Measurements from ENCODE around the gene SH3GLB1. TPM values are rescaled to one million over a fixed set of nuclear protein-coding genes. Genes with fewer than 3 reads are reported as not detected.
"Not testable (repeated sequence)": the region's sequence is repeated elsewhere in the genome, so short reads cannot be mapped to it uniquely, and the experiment has no call there.

Gene SH3GLB1
- total RNA-seq, 1 donor: 85.3 TPM

DNA sequence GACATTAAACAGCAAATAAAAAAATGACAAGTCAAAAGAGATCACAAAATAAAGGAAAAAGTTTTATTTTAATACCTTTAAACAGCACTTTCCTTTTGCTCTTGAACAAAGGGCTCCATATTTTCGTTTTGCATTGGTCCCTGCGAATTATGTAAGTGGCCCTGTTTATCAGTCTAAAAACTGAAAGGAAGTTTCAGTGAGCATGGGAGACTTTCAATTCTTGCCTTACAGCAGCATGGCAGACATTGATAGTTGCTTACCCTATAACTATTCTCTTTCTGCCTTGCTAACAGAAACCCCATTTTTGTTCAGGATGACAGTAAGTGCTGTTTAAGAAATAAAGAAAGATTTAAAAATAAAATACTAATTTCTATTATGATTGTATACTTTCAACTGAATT, 5.2 kb upstream of the SH3GLB1 start:
- no peak overlapping the region for H3K4me3 ChIP-seq (ENCODE audit: low read depth, low read length)
- TF ChIP-seq, protein P1, sequence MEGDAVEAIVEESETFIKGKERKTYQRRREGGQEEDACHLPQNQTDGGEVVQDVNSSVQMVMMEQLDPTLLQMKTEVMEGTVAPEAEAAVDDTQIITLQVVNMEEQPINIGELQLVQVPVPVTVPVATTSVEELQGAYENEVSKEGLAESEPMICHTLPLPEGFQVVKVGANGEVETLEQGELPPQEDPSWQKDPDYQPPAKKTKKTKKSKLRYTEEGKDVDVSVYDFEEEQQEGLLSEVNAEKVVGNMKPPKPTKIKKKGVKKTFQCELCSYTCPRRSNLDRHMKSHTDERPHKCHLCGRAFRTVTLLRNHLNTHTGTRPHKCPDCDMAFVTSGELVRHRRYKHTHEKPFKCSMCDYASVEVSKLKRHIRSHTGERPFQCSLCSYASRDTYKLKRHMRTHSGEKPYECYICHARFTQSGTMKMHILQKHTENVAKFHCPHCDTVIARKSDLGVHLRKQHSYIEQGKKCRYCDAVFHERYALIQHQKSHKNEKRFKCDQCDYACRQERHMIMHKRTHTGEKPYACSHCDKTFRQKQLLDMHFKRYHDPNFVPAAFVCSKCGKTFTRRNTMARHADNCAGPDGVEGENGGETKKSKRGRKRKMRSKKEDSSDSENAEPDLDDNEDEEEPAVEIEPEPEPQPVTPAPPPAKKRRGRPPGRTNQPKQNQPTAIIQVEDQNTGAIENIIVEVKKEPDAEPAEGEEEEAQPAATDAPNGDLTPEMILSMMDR (IDR thresholded peaks at IDR 0.05; ENCODE audit: insufficient read depth, low read length): no peak
- DNase-seq (ENCODE audit: low read depth): no peak

DNA sequence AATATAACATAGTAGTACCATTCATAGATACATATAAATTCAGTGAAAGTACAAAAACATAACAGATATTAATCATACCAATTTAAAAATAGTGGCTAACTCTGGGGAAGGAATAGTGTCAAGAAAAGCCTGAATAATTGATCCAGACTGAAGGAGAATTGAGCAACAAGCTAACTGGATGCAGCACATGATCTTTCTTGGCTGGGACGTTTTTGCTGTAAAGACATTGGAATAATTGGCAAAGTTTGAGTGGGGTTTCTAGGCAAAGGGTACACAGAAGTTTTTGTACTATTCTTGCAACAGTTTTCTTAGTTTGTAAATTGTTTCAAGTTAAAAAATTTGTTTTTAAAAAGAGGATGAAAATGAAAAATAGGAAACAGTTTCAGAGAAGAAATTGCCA, 2.6 kb upstream of the SH3GLB1 start:
- peak; percentile 49 for DNase-seq (ENCODE audit: low read depth)
- no peak overlapping the region for H3K4me3 ChIP-seq (ENCODE audit: low read depth, low read length)
- TF ChIP-seq, protein P1 (IDR thresholded peaks at IDR 0.05; ENCODE audit: insufficient read depth, low read length): no peak

DNA sequence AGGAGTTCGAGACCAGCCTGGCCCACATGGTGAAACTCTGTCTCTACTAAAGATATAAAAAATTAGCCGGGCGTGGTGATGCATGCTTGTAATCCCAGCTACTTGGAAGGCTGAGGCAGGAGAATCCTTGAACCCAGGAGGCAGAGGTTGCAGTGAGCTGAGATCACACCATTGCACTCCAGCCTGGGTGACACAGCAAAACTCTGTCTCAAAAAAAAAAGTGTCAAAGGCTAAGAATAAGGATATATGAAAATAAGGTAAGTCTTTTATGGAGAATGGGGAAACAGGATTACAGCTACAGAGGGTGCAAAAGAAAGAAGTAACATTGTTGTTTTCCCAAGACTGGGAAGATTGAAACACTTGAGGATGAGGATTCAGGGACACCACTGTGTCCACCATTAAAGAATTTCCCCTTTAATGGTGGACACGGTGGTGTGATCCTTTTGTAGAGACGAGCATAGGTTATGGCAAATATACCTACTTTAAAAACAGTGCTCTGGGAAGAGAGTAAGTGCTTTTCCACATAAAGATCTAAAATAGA, 1.4 kb upstream of the SH3GLB1 start:
- H3K4me3 ChIP-seq (ENCODE audit: low read depth, low read length); DNase-seq (ENCODE audit: low read depth): not testable (repeated sequence)

DNA sequence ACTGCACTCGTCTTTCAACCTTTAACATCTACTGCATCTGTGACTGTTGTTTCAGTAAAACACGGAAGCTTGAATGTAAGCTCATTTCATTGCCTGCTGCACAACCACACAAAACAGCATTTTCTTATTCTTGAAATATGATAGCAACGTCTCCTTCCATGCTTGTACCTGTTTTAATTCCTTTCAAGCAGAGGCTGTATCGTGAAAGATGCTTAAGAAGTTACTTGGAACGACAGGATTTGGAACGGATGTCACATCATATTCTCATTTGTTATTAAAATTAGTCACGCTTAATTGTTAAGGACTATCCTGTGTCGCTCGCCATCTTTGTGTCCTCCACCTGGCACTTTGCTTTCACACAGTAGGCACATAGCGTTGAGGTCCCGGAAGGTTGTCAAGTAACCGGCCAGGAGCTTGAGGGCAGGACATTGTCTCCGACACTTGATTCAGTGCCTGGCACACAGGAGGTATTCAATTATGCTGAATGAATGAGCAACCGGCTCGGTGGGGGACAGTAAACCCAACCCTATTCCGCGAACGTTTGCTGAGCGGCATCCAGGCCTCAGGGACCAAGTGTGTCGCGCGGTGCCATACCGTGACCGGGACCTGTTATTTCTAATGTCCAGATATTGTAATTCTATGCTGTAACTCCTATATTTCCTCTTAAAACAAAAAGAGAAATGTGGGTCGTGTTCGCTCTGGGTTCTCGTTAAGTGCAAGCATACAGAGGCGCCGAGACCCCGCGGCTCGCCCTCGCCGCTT, 499 bp upstream of the SH3GLB1 start:
- no peak for DNase-seq (ENCODE audit: low read depth)
- peak overlapping the region; percentile 87 for H3K4me3 ChIP-seq (ENCODE audit: low read depth, low read length)
- TF ChIP-seq, protein P1 (IDR thresholded peaks at IDR 0.05; ENCODE audit: insufficient read depth, low read length): no peak

DNA sequence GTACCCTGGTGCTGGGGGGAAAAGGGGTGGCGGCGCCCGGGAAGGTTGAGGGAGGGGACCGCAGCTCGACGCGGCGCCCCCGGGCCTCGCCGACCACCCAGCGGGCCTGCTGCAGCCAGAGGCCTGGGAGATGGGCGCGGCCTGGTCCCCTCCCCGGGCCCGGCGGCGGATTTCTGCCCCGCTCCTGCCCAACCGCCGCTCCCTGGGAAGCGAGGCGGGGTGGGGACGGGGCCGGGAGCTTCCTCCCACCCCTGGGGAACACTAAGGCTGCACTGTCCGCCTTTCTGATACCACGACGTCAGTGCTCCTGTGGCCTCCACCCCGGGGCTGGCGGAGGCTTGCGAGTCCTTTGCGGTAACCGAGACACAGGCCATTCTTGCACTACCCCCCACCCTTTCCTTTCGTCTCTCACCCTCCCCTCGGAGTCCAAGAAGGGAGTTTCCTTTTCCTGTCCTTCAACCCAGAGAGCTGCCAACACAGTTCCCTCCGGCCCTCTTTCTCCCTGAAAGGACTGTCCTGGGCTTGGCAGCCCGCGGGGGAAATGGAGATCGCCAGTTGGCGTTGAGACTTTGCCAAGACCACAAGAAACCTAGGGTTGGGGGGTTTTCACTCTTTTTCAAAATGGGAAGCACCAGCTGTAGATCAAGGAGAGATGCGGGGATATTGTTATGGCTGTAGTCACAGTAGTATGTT, 742 bp downstream of the SH3GLB1 start:
- peak; percentile 67 for DNase-seq (ENCODE audit: low read depth)
- H3K4me3 ChIP-seq (ENCODE audit: low read depth, low read length): peak overlapping the region; percentile 87
- TF ChIP-seq, protein P1 (IDR thresholded peaks at IDR 0.05; ENCODE audit: insufficient read depth, low read length): no peak

DNA sequence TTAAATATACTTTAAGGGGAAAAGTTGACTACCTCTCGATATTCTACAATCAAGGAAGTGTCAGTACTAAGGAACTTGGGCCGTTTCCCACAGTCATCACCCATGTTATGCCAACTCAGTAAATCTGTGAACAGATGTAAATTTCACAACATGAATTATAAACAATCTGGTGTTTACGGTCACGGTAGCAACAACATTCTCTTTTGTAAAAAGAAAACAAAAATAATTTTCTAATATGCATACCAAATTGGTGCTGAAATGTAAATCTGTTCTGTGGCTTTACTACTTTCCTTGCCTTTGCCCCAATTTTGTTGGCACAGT, 1.2 kb downstream of the SH3GLB1 start:
- TF ChIP-seq, protein P1 (IDR thresholded peaks at IDR 0.05; ENCODE audit: insufficient read depth, low read length): no peak
- peak overlapping the region; percentile 87 for H3K4me3 ChIP-seq (ENCODE audit: low read depth, low read length)
- DNase-seq (ENCODE audit: low read depth): no peak

DNA sequence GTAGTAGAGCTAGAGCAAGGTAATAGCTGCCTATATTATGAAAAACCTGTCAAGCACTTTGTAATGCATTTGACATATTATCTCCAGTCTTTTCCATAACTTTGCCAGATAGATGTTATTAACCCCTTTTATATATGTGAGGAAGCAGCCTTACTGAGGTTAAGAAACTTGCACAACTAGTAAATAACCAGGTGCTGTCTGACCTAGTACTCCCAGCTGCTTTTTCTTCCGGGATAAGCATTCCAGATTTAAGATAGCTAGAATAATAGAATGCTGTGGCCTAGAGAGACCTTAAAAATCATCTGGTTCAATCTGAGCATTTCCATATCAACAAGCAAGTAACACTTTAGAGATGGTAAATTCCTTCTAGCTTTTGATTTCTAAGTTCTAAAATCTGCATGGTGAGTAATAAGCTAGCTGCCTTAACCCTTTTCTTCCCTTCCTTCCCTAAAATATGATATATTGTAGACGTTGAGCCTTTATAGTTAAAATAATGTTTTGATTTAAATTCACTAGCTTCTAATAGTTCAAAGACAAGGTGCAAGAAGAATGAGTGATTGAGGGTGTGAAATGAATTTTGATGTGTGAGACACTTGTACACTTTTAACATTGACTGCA, 1.8 kb downstream of the SH3GLB1 start:
- TF ChIP-seq, protein P1 (IDR thresholded peaks at IDR 0.05; ENCODE audit: insufficient read depth, low read length): no peak
- no peak for DNase-seq (ENCODE audit: low read depth)
- H3K4me3 ChIP-seq (ENCODE audit: low read depth, low read length): peak overlapping the region; percentile 87

All from fibroblast of the aortic adventitia (primary cell).